K562 (cell line): ENCODE data around the gene HNRNPF. TPM values are rescaled to one million over a fixed set of nuclear protein-coding genes. Genes with fewer than 3 reads are reported as not detected.

Source experiments
- ATAC-seq: fragments of 200-7000 bp; cut with Tn5 transposase; 3 replicates; pipeline ENCODE4 v1.9.1; 2020; ENCODE audit warnings: moderate library complexity
- BruUV-seq: library from RNA; stranded (reverse); fragments of 400-500 nt; replicated peaks from 2 replicates; lab custom pipeline; 2021; lab: Mats Ljungman, UMichigan
- CTCF ChIA-PET: fragments of 300-600 bp; formaldehyde crosslinking; extraction: SDS; loops from one replicate; lab custom pipeline; 2021; ENCODE audit warnings: low intra/inter-chr PET ratio; lab: Yijun Ruan, JAX
- POLR2A ChIA-PET: fragments of 300-600, 350-650 bp; sonication (Branson Sonifier 250); formaldehyde crosslinking; extraction: SDS; loops from one replicate; lab custom pipeline; 2021; ENCODE audit warnings: antibody characterized with exemption, inconsistent platforms; lab: Yijun Ruan, JAX
- DNase-seq, 4 experiments: peaks; one replicate each; pipeline versions ENCODE4 v3.0.0 to v3.0.0-alpha.2; 2011 to 2018; ENCODE audit warnings: low spot score in 3 of 4, mixed read lengths in 3 of 4; ENCODE audit errors: extremely low read depth in 1 of 4
- FAIRE-seq: peaks from 2 replicates; lab custom pipeline; 2011; peaks lifted over from hg19 to GRCh38; lab: Jason Lieb, UNC
- H2AFZ ChIP-seq: 2 replicates; pipeline ENCODE4 v1.6.0; 2011; ENCODE audit warnings: low read depth, low read length, control low read depth, inconsistent platforms
- H3K27ac ChIP-seq: fragments of 200-600 bp; 3 replicates; pipeline ENCODE4 v1.8.0; 2011; ENCODE audit warnings: low read depth, mild to moderate bottlenecking, control low read depth, inconsistent platforms, low read length, moderate library complexity, mixed read lengths; ENCODE audit errors: extremely low read depth
- H3K27me3 ChIP-seq, 2 experiments: fragments of 300-600 bp in 1 of 2; 2 replicates in 1 of 2; 3 replicates in 1 of 2; pipeline versions ENCODE4 v1.6.0 to v1.8.0; 2011; ENCODE audit warnings: inconsistent platforms in 2 of 2, low read length in 2 of 2, mild to moderate bottlenecking in 1 of 2, mixed read lengths in 1 of 2, moderate library complexity in 1 of 2; ENCODE audit not compliant: control insufficient read depth in 2 of 2, insufficient read depth in 2 of 2
- H3K36me3 ChIP-seq: fragments of 300-600 bp; 3 replicates; pipeline ENCODE4 v1.8.0; 2011; ENCODE audit warnings: mild to moderate bottlenecking, low read length, inconsistent platforms; ENCODE audit not compliant: control insufficient read depth, insufficient read depth
- H3K4me1 ChIP-seq, 2 experiments: fragments of 200-600 bp in 1 of 2; replicated peaks in 1 of 2; 2 replicates in 1 of 2; 3 replicates in 1 of 2; pipeline versions ENCODE4 v1.5.1 to v1.8.0; 2011; ENCODE audit warnings: inconsistent platforms in 2 of 2, low read length in 2 of 2, mild to moderate bottlenecking in 1 of 2, mixed read lengths in 1 of 2, moderate library complexity in 1 of 2; ENCODE audit not compliant: control insufficient read depth in 2 of 2, insufficient read depth in 2 of 2
- H3K4me2 ChIP-seq: 2 replicates; pipeline ENCODE4 v1.6.1; 2011; ENCODE audit warnings: low read length, control low read depth, inconsistent platforms, mixed read lengths; ENCODE audit not compliant: insufficient read depth
- H3K4me3 ChIP-seq: fragments of 200-600 bp; sonication (generic), shearing (Covaris generic); 2 replicates; pipeline ENCODE4 v1.5.1; 2016; ENCODE audit warnings: control low read depth, inconsistent platforms
- H3K79me2 ChIP-seq: fragments of 200-600 bp; 3 replicates; pipeline ENCODE4 v1.8.0; 2011; ENCODE audit warnings: low read length, inconsistent platforms; ENCODE audit not compliant: control insufficient read depth, insufficient read depth
- H3K9ac ChIP-seq, 2 experiments: 2 replicates each; pipeline versions ENCODE4 v1.6.0 to v1.6.1; 2011; ENCODE audit warnings: low read depth in 2 of 2, low read length in 2 of 2, control low read depth in 1 of 2, inconsistent platforms in 1 of 2, mild to moderate bottlenecking in 1 of 2, mixed read lengths in 1 of 2; ENCODE audit not compliant: insufficient read depth in 1 of 2
- H3K9me1 ChIP-seq: one replicate; pipeline ENCODE4 v1.6.0; 2011; ENCODE audit warnings: inconsistent platforms, mild to moderate bottlenecking, low read length, moderate library complexity; ENCODE audit not compliant: control insufficient read depth, insufficient read depth
- H3K9me3 ChIP-seq: replicated peaks from 2 replicates; pipeline ENCODE4 v1.5.1; 2011; ENCODE audit warnings: low read depth, low read length, inconsistent platforms; ENCODE audit not compliant: control insufficient read depth, insufficient read depth
- H4K20me1 ChIP-seq: replicated peaks from 2 replicates; pipeline ENCODE4 v1.6.1; 2011; ENCODE audit warnings: low read length, inconsistent platforms, mixed read lengths; ENCODE audit not compliant: control insufficient read depth, insufficient read depth
- DNMT1 ChIP-seq: fragments of 450-650 bp; IDR thresholded peaks from 2 replicates; pipeline ENCODE4 v1.6.1; 2016; ENCODE audit warnings: antibody characterized with exemption, mild to moderate bottlenecking
- KDM2B ChIP-seq: fragments of 250-450 bp; sonication (Bioruptor Pico); IDR thresholded peaks from 2 replicates; pipeline ENCODE4 v1.8.0; 2021; ENCODE audit warnings: mild to moderate bottlenecking, moderate library complexity
- MTF1 ChIP-seq: fragments of 250-450 bp; sonication (Bioruptor Pico); IDR thresholded peaks from 2 replicates; pipeline ENCODE4 v1.9.0; 2021; ENCODE audit warnings: moderate library complexity, mild to moderate bottlenecking, inconsistent platforms, borderline replicate concordance
- MYBL2 ChIP-seq, 2 experiments: fragments of 450-650 bp in 1 of 2; sonication (generic) in 1 of 2; formaldehyde crosslinking in 1 of 2; IDR thresholded peaks; 2 replicates each; pipeline versions ENCODE4 v1.6.1 to v1.8.1; 2017 to 2022; ENCODE audit warnings: borderline replicate concordance in 1 of 2, inconsistent platforms in 1 of 2, low read depth in 1 of 2, mild to moderate bottlenecking in 1 of 2, missing genetic modification reagents in 1 of 2, moderate library complexity in 1 of 2
- SNIP1 ChIP-seq: fragments of 450-650 bp; IDR thresholded peaks from 2 replicates; pipeline ENCODE4 v1.7.1; 2017; ENCODE audit warnings: low read depth, mild to moderate bottlenecking
- ZBED1 ChIP-seq: IDR thresholded peaks from 2 replicates; pipeline ENCODE4 v1.6.1; 2014
- ZNF639 ChIP-seq, 2 experiments: fragments of 200-800 bp in 1 of 2; sonication (Bioruptor generic) in 1 of 2; sonication (generic) in 1 of 2; formaldehyde crosslinking in 1 of 2; IDR thresholded peaks in 1 of 2; conservative IDR thresholded peaks in 1 of 2; 2 replicates each; pipeline versions ENCODE4 v1.5.0 to v1.6.1; 2016 to 2020; ENCODE audit warnings: missing compliant biosample characterization in 1 of 2, missing genetic modification characterization in 1 of 2, missing genetic modification reagents in 1 of 2
- ZZZ3 ChIP-seq: fragments of 450-650 bp; IDR thresholded peaks from 2 replicates; pipeline ENCODE4 v1.6.1; 2016; ENCODE audit warnings: antibody characterized with exemption, mild to moderate bottlenecking, moderate library complexity
- whole genome bisulfite sequencing: fragments of 100-300 bp; shearing (Covaris generic); methylation state at CpG from one replicate; pipeline ENCODE4 v1.1.6; 2016; ENCODE audit warnings: low coverage, mixed read lengths; ENCODE audit not compliant: insufficient coverage; ENCODE audit errors: missing lambda C conversion rate; 5-methylcytosine and 5-hydroxymethylcytosine counted together
- in situ Hi-C: fragments of 300-500 bp; cut with MboI; formaldehyde crosslinking; loops from 4 replicates; pipeline ENCODE4 v1.15.0; 2018; ENCODE audit warnings: inconsistent platforms, mixed read lengths
- intact Hi-C: fragments of 100-400 bp; cut with micrococcal nuclease; formaldehyde crosslinking; loops from 2 replicates; pipeline ENCODE4 v1.14.2; 2022
- polyA plus RNA-seq, 8 experiments: library from polyadenylated mRNA; depleted of rRNA in 4 of 8; stranded (reverse) in 5 of 8; unstranded in 3 of 8; fragments of >200 nt; fragmentation: Nextera tagmentation in 2 of 8; fragmentation: Illumina TruSeq in 1 of 8; extraction: Ambion mirVana in 2 of 8; extraction: Trizol in 1 of 8; gene quantifications; 2 replicates each; pipeline versions ENCODE4 v1.2.1 to v1.2.3, GENCODE V29; 2011 to 2014; ENCODE audit warnings: inconsistent platforms in 1 of 8, missing spikeins in 1 of 8
- total RNA-seq, 7 experiments: library from RNA; depleted of rRNA in 6 of 7; stranded (reverse); fragments of >200 nt in 6 of 7; fragmentation: Illumina TruSeq in 2 of 7; extraction: Trizol in 2 of 7; gene quantifications; 2 replicates each; pipeline versions ENCODE4 v1.2.1 to v1.2.3, GENCODE V29; 2011 to 2021; ENCODE audit warnings: low replicate concordance in 1 of 7
- TF ChIP-seq, protein P1 (sequence below): sonication (generic); formaldehyde crosslinking; IDR thresholded peaks from 2 replicates; pipeline ENCODE4 v1.8.0; 2022; ENCODE audit warnings: missing genetic modification reagents, mild to moderate bottlenecking, moderate library complexity, borderline replicate concordance
- TF ChIP-seq, protein P2 (sequence below): fragments of 450-650 bp; IDR thresholded peaks from 2 replicates; pipeline ENCODE4 v1.6.1; 2016; ENCODE audit warnings: missing biosample characterization, missing genetic modification characterization
- TF ChIP-seq, protein P3 (sequence below), 3 experiments: IDR thresholded peaks in 2 of 3; conservative IDR thresholded peaks in 1 of 3; 2 replicates each; pipeline ENCODE4 v1.5.1; 2011 to 2012; ENCODE audit warnings: low read length in 3 of 3, mild to moderate bottlenecking in 3 of 3, control low read depth in 2 of 3, improper control_type of control experiment in 1 of 3, inconsistent platforms in 1 of 3, low read depth in 1 of 3, mixed read lengths in 1 of 3, moderate library complexity in 1 of 3; ENCODE audit not compliant: insufficient read depth in 2 of 3

The HNRNPF gene
- total and polyA plus RNA-seq, 9 of the 15 experiments (the other 6 are each of a cell fraction or from before 2014, with no cell fraction given): 192 to 489 (median 416) TPM

DNA sequence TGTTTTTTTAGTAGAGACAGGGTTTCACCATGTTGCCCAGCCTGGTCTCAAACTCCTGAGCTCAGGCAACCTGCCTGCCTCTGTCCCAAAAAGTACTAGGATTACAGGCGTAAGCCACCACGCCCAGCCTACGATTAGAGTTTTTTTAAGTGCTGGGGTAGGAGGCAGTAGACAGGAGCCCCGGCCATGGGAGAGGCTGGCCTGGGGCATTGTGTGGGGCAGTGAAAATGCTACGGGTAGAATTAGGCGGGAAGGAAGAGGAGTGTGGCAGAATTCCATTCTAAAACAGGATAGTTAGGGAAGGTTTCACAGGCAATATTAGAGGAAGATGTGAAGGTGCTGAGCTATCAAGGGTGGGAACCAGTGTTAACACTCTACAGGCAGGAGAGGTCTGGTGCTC, 68.9 kb downstream of the HNRNPF start (continued):
- TF ChIP-seq, protein P1, sequence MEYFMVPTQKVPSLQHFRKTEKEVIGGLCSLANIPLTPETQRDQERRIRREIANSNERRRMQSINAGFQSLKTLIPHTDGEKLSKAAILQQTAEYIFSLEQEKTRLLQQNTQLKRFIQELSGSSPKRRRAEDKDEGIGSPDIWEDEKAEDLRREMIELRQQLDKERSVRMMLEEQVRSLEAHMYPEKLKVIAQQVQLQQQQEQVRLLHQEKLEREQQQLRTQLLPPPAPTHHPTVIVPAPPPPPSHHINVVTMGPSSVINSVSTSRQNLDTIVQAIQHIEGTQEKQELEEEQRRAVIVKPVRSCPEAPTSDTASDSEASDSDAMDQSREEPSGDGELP (CRISPR knock-in tag): no peak
- TF ChIP-seq ZZZ3 (no peak), ZNF639 (CRISPR knock-in tag; conservative IDR thresholded peaks at IDR 0.05 in 1 of 2, IDR thresholded peaks at IDR 0.05 in 1 of 2) (no peak), KDM2B (no peak), ZBED1 (no peak), DNMT1 (no peak)
- TF ChIP-seq, all 486 proteins: peak for 0

DNA sequence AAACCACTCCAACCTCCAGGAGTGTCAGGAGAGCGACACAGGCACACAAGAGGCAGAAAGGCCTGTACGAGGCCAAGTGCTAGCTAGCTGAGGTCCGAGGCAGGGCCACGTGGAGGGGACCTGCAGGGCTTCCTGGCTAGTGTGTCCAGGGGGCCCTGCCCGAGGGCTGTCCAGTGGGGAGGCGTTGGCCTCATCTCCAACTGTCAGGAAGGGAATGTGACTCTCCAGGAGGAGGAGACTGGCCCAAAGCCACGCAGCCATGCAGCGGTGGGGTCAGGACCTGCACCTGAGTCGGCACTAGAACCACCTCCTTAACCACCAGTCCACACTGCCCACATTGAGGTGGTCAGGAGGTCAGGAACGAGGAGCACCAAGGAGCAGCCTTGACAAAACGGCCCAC, 69.8 kb downstream of the HNRNPF start:
- no peak overlapping the region for H3K4me3 ChIP-seq
- FAIRE-seq: no peak
- in situ Hi-C loops (no loop called here), intact Hi-C loops (no loop called here)
- WGBS: 5% methylated on average over 11 of the region's 11 CpGs
- H3K4me2 ChIP-seq: no peak overlapping the region
- H4K20me1 ChIP-seq: no peaks in the 10 kb centered on the region
- peak overlapping the region in 1 of 2 experiments; percentile 55; a peak in 2 of 4 replicates for H3K9ac ChIP-seq
- no peaks in the 10 kb centered on the region for H3K36me3 ChIP-seq
- H3K27ac ChIP-seq: no peak overlapping the region
- ChIA-PET POLR2A (interaction anchor here (0.7 kb wide), 1 partner anchor 15 kb away, joined by 3 read pairs; no protein-coding TSS in a partner anchor), CTCF (no interaction called here)
- peak; percentile 29 for ATAC-seq
- no TSS peak for BruUV-seq
- H3K4me1 ChIP-seq: peaks cover 5 to 16% of the 10 kb centered on the region in 2 experiments; a peak in 3 of 5 replicates
- H3K79me2 ChIP-seq: no peaks in the 10 kb centered on the region
- peak overlapping the region; percentile 51; the same call in 1 of the 2 replicates for H2AFZ ChIP-seq
- peaks cover 53 to 82% of the 10 kb centered on the region in 2 experiments for H3K27me3 ChIP-seq
- no peak for TF ChIP-seq SNIP1
- TF ChIP-seq MTF1 (CRISPR knock-in tag): no peak
- TF ChIP-seq, protein P2, sequence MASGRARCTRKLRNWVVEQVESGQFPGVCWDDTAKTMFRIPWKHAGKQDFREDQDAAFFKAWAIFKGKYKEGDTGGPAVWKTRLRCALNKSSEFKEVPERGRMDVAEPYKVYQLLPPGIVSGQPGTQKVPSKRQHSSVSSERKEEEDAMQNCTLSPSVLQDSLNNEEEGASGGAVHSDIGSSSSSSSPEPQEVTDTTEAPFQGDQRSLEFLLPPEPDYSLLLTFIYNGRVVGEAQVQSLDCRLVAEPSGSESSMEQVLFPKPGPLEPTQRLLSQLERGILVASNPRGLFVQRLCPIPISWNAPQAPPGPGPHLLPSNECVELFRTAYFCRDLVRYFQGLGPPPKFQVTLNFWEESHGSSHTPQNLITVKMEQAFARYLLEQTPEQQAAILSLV: no peak
- TF ChIP-seq MYBL2 (IDR thresholded peaks at IDR 0.05; ENCODE audit: low read depth): no peak
- no peak for TF ChIP-seq MYBL2 (CRISPR knock-in tag; IDR thresholded peaks at IDR 0.05; ENCODE audit: borderline replicate concordance)
- TF ChIP-seq, protein P3, sequence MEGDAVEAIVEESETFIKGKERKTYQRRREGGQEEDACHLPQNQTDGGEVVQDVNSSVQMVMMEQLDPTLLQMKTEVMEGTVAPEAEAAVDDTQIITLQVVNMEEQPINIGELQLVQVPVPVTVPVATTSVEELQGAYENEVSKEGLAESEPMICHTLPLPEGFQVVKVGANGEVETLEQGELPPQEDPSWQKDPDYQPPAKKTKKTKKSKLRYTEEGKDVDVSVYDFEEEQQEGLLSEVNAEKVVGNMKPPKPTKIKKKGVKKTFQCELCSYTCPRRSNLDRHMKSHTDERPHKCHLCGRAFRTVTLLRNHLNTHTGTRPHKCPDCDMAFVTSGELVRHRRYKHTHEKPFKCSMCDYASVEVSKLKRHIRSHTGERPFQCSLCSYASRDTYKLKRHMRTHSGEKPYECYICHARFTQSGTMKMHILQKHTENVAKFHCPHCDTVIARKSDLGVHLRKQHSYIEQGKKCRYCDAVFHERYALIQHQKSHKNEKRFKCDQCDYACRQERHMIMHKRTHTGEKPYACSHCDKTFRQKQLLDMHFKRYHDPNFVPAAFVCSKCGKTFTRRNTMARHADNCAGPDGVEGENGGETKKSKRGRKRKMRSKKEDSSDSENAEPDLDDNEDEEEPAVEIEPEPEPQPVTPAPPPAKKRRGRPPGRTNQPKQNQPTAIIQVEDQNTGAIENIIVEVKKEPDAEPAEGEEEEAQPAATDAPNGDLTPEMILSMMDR (IDR thresholded peaks at IDR 0.05 in 2 of 3, conservative IDR thresholded peaks at IDR 0.05 in 1 of 3; ENCODE audit: insufficient read depth in 2 of 3, low read depth in 1 of 3, low read length in 3 of 3): 0 out of 6 replicates have a peak, but pooled peaks of 1 of the 3 experiments have one; percentile 12
- H3K9me3 ChIP-seq: no peaks in the 10 kb centered on the region
- DNase-seq: no peak
- no peaks in the 10 kb centered on the region for H3K9me1 ChIP-seq
